ENCODE measurements around the gene OR10H2. TPM values are rescaled to one million over a fixed set of nuclear protein-coding genes. Genes with fewer than 3 reads are reported as not detected.
"Not testable (repeated sequence)": the region's sequence is repeated elsewhere in the genome, so short reads cannot be mapped to it uniquely, and the experiment has no call there.

OR10H2 gene
- total RNA-seq, 2 donors from 2014 or later, result not detected

DNA sequence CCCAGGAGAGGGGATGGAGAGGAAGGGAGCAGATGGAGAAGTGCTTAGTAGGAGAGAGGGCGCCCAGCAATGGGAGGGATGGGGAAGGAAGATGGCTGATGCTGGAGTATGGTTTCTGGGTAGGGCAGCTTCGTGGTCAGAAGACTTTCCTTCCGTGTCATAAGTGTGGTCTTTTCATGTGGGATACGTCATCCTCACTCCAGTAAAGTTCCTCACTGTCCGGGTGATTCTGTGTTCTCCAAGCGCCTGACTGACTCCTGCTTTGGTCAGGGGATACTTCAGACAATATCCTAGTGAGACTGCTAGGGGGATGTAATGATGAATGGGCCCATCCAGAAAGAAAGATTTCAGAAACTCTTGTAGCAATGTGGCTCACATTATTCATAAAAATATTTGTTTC lies 6.1 kb downstream of the OR10H2 start:
- Mint-ChIP-seq H3K36me3 (no peaks in the 10 kb centered on the region), H3K9me3 (peaks cover 0 to 3% of the 10 kb centered on the region in 2 donors), H3K27ac (no peak overlapping the region)
- no peak for DNase-seq (ENCODE audit: low spot score in 2 of 2)
- ATAC-seq, result no peak

DNA sequence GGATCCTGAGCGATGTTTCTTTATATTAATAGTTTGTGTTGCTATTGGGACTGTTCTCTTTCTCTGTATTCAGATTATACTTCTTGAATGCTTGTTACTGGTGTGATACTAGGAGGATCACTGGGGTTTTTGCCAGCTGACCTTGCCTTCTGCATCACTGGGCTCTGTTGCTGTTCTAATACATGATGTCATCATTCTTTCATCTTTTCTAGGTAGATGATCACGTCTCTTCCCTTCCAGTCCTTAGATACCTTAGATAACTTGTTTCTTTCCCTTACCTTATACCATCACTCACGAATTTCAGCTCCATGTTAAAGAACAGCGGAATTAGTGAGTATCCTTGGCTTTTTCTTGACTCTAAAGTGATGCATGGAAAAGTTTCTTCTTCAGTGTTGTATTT lies 9.9 kb downstream of the OR10H2 start, which contains the start of gene OR10H3:
OR10H3 (plus strand) TSS at position 264 of the 400 bp plus-strand sequence. CDS start 3,408 bp downstream, outside the sequence.
- H3K9me3 Mint-ChIP-seq, result peaks cover 8 to 14% of the 10 kb centered on the region in 2 donors
- peaks cover 10 to 13% of the 10 kb centered on the region in 2 donors for H3K36me3 Mint-ChIP-seq
- no peak within 1 kb of the TSS for H3K27ac Mint-ChIP-seq
- DNase-seq (ENCODE audit: low spot score in 2 of 2) (no peak), ATAC-seq (no peak)

DNA sequence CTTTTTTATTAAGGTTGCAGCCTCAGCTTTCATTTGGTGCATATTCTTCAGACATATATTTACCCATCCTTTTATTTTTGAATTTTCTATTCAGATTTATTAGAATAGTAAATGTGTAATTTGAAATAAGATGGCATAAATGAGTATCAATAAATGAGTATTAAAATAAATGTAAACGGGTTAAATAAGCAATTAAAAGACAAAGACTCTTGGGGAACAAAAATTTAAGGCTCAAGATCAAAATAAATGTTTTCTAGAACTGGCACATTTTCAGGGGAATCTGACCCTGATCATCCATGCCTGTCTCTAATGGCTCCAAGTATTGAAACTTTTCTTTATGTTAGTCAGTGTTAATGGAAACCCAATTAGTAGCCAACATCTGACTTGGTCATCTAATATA lies 13.0 kb downstream of the OR10H2 start:
- peaks cover 10 to 13% of the 10 kb centered on the region in 2 donors for H3K36me3 Mint-ChIP-seq
- peaks cover 8 to 14% of the 10 kb centered on the region in 2 donors for H3K9me3 Mint-ChIP-seq
- ATAC-seq, result no peak
- H3K27ac Mint-ChIP-seq, result no peak overlapping the region
- no peak for DNase-seq (ENCODE audit: low spot score in 2 of 2)

DNA sequence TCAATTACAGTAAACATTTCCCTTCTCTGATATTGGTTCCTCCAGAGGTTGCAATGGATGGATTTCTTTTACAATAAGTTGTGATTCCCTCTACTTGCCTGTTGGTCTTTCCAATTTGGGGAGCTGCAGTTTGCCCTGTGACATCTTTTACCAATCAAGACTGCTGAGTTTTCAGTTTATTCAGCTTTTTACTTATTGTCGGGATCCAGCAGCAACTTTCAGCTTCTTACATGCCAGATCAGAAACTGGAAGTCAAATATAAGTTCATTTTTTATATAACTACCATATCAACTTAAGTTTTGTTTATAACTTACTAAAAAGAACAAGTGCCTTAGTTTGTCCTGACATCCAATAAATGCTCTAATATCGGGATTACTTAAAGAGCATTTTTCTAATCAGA lies 20.4 kb downstream of the OR10H2 start:
- no peak for DNase-seq (ENCODE audit: low spot score in 2 of 2)
- ATAC-seq, result no peak
- Mint-ChIP-seq H3K27ac (no peak overlapping the region), H3K9me3 (no peaks in the 10 kb centered on the region), H3K36me3 (no peaks in the 10 kb centered on the region)

DNA sequence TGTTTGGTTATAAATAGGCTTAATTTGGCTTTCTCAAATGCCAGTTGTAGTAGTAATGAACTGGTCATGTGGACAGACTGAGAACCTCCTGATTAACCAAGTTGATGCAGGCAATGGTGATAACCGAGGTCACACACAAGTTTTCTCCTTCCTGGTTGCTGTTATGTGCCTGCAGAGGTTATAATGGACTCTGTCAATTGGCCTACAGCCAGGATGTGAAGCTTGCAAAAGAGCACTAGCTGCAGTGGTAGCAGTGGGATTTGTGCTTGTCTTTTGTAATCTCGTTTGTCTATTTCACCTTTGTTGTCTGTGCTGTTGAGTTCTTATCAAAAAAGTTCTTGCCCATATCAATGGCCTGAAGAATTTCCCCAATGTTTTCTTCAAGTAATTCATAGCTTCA lies 30.6 kb downstream of the OR10H2 start:
- Mint-ChIP-seq H3K36me3 (peaks cover 0 to 9% of the 10 kb centered on the region in 2 donors), H3K27ac (no peak overlapping the region), H3K9me3 (no peaks in the 10 kb centered on the region)
- ATAC-seq, result no peak
- no peak for DNase-seq (ENCODE audit: low spot score in 2 of 2)

DNA sequence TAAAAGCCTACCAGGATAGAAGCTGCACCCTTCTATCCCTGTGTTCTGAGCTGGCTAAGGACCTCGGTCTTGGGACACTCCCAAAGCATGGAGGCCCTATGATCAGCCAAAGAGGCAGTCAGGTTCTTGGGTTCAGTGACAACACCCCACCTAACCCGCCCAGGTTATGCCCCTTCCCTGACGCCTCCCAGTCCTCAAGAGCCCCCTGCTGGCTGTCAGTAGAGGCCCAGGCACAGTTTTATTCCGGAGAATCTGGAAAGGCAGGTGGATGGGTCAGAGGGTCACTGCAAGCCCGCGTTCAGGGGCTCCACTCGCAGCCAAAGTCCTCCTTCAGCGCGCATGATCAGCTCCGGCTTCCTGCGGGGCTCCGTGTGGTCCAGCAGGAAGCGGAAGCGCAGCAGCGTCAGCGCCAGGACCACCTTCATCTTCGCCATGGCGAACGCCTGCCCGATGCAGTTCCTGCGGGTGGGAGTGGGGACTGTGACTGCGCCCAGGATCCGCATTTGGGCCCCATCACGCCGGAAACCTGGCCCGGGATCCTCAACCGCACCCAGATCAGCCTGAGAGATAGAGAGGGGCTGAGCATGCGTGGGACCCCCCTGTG lies 32.2 kb downstream of the OR10H2 start:
- H3K27ac Mint-ChIP-seq, result no peak overlapping the region
- DNase-seq (ENCODE audit: low spot score in 2 of 2) (no peak), ATAC-seq (no peak)
- no peaks in the 10 kb centered on the region for H3K9me3 Mint-ChIP-seq
- peaks cover 0 to 9% of the 10 kb centered on the region in 2 donors for H3K36me3 Mint-ChIP-seq

DNA sequence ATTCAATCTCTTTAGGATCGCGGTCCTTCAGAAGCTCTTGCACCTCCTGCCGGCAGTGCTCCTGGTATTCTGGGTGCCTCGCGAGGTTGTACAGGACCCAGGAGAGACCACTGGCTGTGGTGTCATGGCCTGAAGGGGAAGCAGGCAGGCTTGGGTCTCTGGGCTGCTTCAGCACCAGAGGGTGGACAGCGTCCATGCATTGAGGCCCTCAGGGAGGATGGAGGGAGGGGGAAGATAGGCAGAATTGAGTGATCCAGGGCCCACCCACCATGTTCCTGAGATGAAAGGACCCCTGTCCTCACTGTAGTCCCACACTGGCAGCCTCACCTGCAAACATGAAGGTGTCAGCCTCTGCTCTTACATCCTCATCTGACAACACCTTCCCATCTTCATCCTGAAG lies 41.8 kb downstream of the OR10H2 start:
- peaks cover 0 to 5% of the 10 kb centered on the region in 2 donors for H3K36me3 Mint-ChIP-seq
- DNase-seq (ENCODE audit: low spot score in 2 of 2) (no peak), ATAC-seq (no peak)
- H3K27ac Mint-ChIP-seq, result peak overlapping the region in 1 of 2 donors; percentile 38
- no peaks in the 10 kb centered on the region for H3K9me3 Mint-ChIP-seq

DNA sequence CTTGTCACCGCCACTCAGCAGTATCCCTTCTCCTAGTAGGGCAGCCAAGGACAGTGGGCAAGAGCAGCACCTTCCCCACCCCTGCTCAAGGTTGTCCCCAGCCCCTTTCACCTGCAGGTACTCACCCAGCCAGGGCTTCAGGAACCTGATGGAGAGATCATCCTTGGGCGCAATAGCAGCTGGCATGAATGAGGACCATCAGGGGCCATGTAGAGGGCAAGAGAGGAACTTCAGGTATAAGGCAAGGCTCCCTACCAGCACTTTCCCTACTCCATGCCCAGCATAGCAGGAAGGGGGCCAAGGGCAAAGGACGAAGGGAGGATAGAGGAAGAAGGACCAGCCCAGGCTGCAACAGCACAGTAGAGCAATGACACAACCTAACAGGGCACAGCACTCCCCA lies 46.3 kb downstream of the OR10H2 start:
- H3K27ac Mint-ChIP-seq; H3K9me3 Mint-ChIP-seq; H3K36me3 Mint-ChIP-seq; ATAC-seq; DNase-seq (ENCODE audit: low spot score in 2 of 2): not testable (repeated sequence)

DNA sequence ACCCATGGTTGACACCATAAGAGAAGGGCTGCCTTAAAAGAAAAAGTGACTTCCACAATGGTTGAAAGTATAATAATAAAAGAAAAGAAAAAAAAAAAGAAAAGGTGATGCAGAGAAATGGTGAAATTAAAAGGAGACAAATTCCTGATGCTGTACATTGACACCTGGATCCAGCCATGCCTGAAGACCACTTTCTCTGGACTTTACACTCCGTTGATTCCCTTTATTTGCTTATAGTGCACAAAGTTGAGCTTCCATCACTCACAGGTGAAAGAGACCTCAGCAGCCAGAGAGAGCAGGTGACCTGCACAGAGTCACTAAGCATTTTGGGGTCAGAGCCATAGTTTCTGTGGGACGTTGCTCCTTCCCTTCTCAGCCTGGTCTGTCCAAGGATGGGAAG lies 47.4 kb downstream of the OR10H2 start:
- Mint-ChIP-seq H3K36me3 (peaks cover 0 to 5% of the 10 kb centered on the region in 2 donors), H3K9me3 (no peaks in the 10 kb centered on the region), H3K27ac (no peak overlapping the region)
- DNase-seq (ENCODE audit: low spot score in 2 of 2) (no peak), ATAC-seq (no peak)

DNA sequence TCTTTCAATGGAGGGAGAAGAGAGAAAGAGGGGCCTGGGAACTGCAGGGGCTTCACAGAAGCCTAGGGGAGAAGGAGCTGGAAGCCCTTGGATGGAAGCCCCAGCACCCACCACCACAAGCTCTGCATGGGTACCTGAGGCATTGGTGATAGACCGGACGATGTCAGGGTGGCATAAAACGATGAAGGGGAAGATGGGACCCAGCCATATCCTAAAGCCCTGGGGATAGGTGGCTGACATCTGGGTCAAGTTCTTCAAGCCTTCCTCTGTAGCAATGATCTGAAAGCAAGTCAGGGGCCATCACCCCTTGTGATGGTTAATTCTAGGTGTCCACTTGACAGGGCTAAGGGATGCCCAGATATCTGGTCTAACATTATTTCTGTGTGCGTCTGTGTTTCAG lies 48.4 kb downstream of the OR10H2 start:
- H3K27ac Mint-ChIP-seq, result no peak overlapping the region
- ATAC-seq, result no peak
- no peak for DNase-seq (ENCODE audit: low spot score in 2 of 2)
- H3K9me3 Mint-ChIP-seq, result no peaks in the 10 kb centered on the region
- peaks cover 0 to 5% of the 10 kb centered on the region in 2 donors for H3K36me3 Mint-ChIP-seq

DNA sequence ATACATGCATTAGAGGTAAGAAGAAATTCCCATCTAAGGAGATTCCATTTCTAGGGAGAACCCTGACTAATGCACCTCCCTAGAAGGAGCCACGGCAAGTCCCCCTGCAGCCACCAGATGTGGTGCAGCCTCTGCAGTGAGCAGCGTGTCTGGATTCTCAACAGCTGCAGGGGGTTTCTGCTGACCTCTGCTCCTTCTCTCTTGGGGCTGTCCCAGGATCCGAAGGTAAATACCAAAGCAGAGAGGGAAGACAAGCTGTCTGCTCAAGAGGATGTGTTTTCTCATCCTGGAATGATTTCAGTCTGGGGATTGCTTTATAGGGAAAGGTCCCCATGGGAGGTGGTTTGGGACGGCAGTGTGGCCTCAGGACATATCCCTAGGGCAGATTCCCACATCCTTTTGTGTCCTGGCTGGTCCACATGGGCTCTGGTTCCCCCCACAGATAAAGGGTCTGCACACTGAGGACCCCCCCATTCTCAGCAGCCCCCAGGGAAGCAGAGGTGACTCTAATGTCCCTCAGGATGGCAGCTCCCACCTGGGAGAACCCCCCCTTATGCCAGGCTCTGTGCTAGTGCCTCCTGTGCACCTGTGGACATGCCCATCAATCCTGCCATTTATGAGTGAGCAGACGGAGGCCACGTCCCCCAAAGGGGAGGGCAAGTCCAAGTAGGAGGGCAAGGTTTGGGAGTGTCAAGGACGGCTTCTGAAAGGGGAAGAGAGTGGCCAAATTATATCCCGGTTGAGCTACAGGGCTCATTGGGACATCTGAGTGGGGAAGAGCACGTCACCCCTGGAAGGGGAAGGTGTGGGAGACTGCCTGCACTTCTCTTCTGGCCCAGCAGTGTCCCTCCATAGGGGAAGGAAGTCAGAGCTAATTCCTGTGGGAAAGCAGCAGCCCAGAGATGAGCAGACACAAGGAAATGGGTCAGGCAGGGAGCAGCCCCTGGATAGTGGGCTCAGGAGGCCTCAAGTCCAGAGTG lies 49.5 kb downstream of the OR10H2 start:
- ATAC-seq (no peak), DNase-seq (ENCODE audit: low spot score in 2 of 2) (no peak)
- H3K36me3 Mint-ChIP-seq, result peaks cover 0 to 5% of the 10 kb centered on the region in 2 donors
- H3K27ac Mint-ChIP-seq, result no peak overlapping the region
- no peaks in the 10 kb centered on the region for H3K9me3 Mint-ChIP-seq

Other genes starting within 250 kb of the OR10H2 start
- under 1 TPM; 0.09 to 0.29 TPM for gene PGLYRP2, start 248.5 kb upstream of the OR10H2 start, total RNA-seq
- under 1 TPM in 1 of 2 donors, not detected in 1; 0.72 TPM for gene CYP4F22, start 219.5 kb upstream of the OR10H2 start, total RNA-seq
- gene CYP4F8, start 112.8 kb upstream of the OR10H2 start, total RNA-seq, result not detected
- gene CYP4F3, start 87.1 kb upstream of the OR10H2 start, total RNA-seq, result under 1 TPM; 0.14 to 0.18 TPM
- gene CYP4F12, start 54.9 kb upstream of the OR10H2 start, total RNA-seq, result under 1 TPM in 1 of 2 donors, not detected in 1; 0.32 TPM
- gene OR10H3, start 10.0 kb downstream of the OR10H2 start, total RNA-seq, result not detected
- gene OR10H5, start 59.6 kb downstream of the OR10H2 start, total RNA-seq, result not detected
- gene OR10H1, start 87.6 kb downstream of the OR10H2 start, total RNA-seq, result under 1 TPM in 1 of 2 donors, not detected in 1; 0.10 TPM
- under 1 TPM in 1 of 2 donors, not detected in 1; 0.43 TPM for gene CYP4F2, start 170.1 kb downstream of the OR10H2 start, total RNA-seq
- gene CYP4F11, start 206.5 kb downstream of the OR10H2 start, total RNA-seq, result not detected
- gene OR10H4, start 221.0 kb downstream of the OR10H2 start, total RNA-seq, result not detected

Data from activated naive CD4-positive, alpha-beta T cell treated with anti-CD3 and anti-CD28 coated beads, Interleukin-2, amount 50 U/mL, for 72 hours (primary cell).